ENCODE data around the gene IGFBP5. TPM values are rescaled to one million over a fixed set of nuclear protein-coding genes. Genes with fewer than 3 reads are reported as not detected.

The IGFBP5 gene
- total RNA-seq, 2 experiments from 2014 or later: not detected

DNA sequence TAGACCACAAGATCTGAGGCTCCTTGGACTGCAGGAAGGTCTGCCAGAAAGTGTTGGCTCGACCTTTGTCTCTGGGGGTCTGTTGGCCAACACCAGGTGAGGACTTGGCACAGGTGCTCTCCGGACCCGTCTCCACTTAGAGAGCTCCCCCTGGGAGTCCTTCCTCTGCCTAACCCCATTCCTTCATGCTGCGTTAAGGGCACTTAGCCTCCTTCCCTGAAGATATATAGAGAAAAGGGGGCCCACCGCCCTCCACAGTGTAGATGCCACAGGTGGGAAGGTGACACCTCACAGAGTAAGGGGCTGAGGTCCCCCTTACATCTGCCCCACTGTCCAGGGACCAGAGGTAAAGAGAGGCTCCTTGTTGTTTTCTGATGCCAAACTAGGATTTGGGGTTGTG lies 8.2 kb downstream of the IGFBP5 start:
- Histone ChIP-seq H3K4me2 (ENCODE audit: low read length) (no peak overlapping the region), H3K4me3 (ENCODE audit: low read depth, low read length, poor library complexity, severe bottlenecking) (no peak overlapping the region), H3K4me1 (ENCODE audit: insufficient read depth, low read length, poor library complexity, severe bottlenecking) (no peaks in the 10 kb centered on the region), H4K20me1 (ENCODE audit: insufficient read depth, low read length) (no peaks in the 10 kb centered on the region), H3K9me2 (ENCODE audit: insufficient read depth, low read length) (no peaks in the 10 kb centered on the region), H3K36me3 (ENCODE audit: insufficient read depth, low read length) (no peaks in the 10 kb centered on the region), H2AFZ (ENCODE audit: low read length) (no peak overlapping the region), H3K27ac (ENCODE audit: low read depth, low read length, poor library complexity, severe bottlenecking) (no peak overlapping the region), H3K79me2 (ENCODE audit: insufficient read depth, low read depth, low read length) (no peaks in the 10 kb centered on the region), H3K9me3 (ENCODE audit: low read length) (no peaks in the 10 kb centered on the region)
- no peak for DNase-seq (ENCODE audit: low spot score)
- ChIA-PET CTCF (ENCODE audit: unreplicated experiment) (no interaction called here), POLR2A (interaction anchor here (0.6 kb wide), 1 partner anchor 1709 kb away, joined by 3 read pairs; no protein-coding TSS in a partner anchor)
- intact Hi-C loops (cut with micrococcal nuclease; ENCODE audit: unreplicated experiment): no loop called here
- TF ChIP-seq EZH2phosphoT487 (IDR thresholded peaks at IDR 0.05; ENCODE audit: borderline replicate concordance, low read depth, low read length): no peak
- TF ChIP-seq, protein P1, sequence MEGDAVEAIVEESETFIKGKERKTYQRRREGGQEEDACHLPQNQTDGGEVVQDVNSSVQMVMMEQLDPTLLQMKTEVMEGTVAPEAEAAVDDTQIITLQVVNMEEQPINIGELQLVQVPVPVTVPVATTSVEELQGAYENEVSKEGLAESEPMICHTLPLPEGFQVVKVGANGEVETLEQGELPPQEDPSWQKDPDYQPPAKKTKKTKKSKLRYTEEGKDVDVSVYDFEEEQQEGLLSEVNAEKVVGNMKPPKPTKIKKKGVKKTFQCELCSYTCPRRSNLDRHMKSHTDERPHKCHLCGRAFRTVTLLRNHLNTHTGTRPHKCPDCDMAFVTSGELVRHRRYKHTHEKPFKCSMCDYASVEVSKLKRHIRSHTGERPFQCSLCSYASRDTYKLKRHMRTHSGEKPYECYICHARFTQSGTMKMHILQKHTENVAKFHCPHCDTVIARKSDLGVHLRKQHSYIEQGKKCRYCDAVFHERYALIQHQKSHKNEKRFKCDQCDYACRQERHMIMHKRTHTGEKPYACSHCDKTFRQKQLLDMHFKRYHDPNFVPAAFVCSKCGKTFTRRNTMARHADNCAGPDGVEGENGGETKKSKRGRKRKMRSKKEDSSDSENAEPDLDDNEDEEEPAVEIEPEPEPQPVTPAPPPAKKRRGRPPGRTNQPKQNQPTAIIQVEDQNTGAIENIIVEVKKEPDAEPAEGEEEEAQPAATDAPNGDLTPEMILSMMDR (conservative IDR thresholded peaks at IDR 0.05; ENCODE audit: low read length): no peak
- no TSS peak for BruUV-seq (replicated peaks)

DNA sequence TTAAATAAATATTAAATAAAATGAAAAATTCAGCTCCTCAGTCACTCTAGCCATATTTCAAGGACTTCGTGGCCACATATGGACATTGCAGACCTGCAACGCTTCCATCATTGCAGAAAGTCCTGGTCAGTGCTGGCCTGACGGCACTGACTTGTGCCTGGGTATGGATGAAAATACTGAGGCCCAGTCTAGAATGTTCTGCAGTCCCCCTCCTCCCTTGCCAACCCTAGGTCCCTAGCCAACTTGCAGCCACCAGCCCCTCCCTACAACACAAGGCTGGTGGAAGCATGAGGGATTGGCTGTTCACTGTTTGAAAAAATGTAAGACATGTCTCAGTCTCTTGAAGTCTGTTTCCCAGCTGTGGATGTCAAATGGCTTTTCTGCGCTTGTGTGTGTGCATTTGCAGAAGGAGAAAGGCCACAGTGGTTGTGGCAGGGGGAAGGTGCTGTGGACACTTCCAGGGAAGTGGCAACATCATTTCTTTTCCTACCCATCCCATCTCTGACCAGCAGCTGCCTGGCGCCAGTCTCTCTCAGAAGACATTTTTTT lies 9.9 kb downstream of the IGFBP5 start:
- no peak for DNase-seq (ENCODE audit: low spot score)
- CTCF ChIA-PET (ENCODE audit: unreplicated experiment): no interaction called here
- Histone ChIP-seq H2AFZ (ENCODE audit: low read length) (no peak overlapping the region), H3K4me2 (ENCODE audit: low read length) (no peak overlapping the region), H3K9me2 (ENCODE audit: insufficient read depth, low read length) (no peaks in the 10 kb centered on the region), H3K9me3 (ENCODE audit: low read length) (no peaks in the 10 kb centered on the region), H3K27ac (ENCODE audit: low read depth, low read length, poor library complexity, severe bottlenecking) (no peak overlapping the region), H4K20me1 (ENCODE audit: insufficient read depth, low read length) (no peaks in the 10 kb centered on the region), H3K4me3 (ENCODE audit: low read depth, low read length, poor library complexity, severe bottlenecking) (no peak overlapping the region), H3K36me3 (ENCODE audit: insufficient read depth, low read length) (no peaks in the 10 kb centered on the region), H3K4me1 (ENCODE audit: insufficient read depth, low read length, poor library complexity, severe bottlenecking) (no peaks in the 10 kb centered on the region), H3K79me2 (ENCODE audit: insufficient read depth, low read depth, low read length) (no peaks in the 10 kb centered on the region)
- POLR2A ChIA-PET: no interaction called here
- TF ChIP-seq EZH2phosphoT487 (IDR thresholded peaks at IDR 0.05; ENCODE audit: borderline replicate concordance, low read depth, low read length): no peak
- TF ChIP-seq, protein P1 (conservative IDR thresholded peaks at IDR 0.05; ENCODE audit: low read length): no peak
- no TSS peak for BruUV-seq (replicated peaks)
- intact Hi-C loops (cut with micrococcal nuclease; ENCODE audit: unreplicated experiment): no loop called here

DNA sequence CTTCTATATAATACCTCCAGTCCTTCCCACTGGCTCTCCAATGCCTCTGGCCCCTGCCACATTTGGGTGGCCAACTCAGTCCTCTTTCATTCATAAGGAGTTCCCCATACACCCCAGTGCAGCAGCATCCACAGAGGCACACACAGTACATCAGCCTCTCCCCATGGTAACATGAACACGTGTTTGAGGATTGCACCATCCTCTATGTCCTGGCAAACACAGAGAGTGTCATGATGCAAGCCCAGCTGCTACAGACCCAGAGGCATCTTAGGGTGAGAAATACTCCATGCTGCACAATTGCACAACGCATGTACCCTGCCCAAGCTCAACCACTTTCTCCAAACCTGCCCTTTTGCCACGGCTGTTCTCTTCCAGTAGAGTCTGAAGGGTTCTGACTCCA lies 11.5 kb downstream of the IGFBP5 start:
- BruUV-seq (replicated peaks): no TSS peak
- H3K4me2 ChIP-seq (ENCODE audit: low read length): no peak overlapping the region
- H3K9me2 ChIP-seq (ENCODE audit: insufficient read depth, low read length): no peaks in the 10 kb centered on the region
- DNase-seq (ENCODE audit: low spot score): no peak
- TF ChIP-seq EZH2phosphoT487 (IDR thresholded peaks at IDR 0.05; ENCODE audit: borderline replicate concordance, low read depth, low read length): no peak
- TF ChIP-seq, protein P1 (conservative IDR thresholded peaks at IDR 0.05; ENCODE audit: low read length): no peak
- no peaks in the 10 kb centered on the region for H4K20me1 ChIP-seq (ENCODE audit: insufficient read depth, low read length)
- no peak overlapping the region for H3K27ac ChIP-seq (ENCODE audit: low read depth, low read length, poor library complexity, severe bottlenecking)
- H3K4me3 ChIP-seq (ENCODE audit: low read depth, low read length, poor library complexity, severe bottlenecking): no peak overlapping the region
- intact Hi-C loops (cut with micrococcal nuclease; ENCODE audit: unreplicated experiment): loop anchor here (2.0 kb wide), 1 partner anchor 1029 kb away; no protein-coding TSS in a partner anchor
- H3K36me3 ChIP-seq (ENCODE audit: insufficient read depth, low read length): no peaks in the 10 kb centered on the region
- no peaks in the 10 kb centered on the region for H3K4me1 ChIP-seq (ENCODE audit: insufficient read depth, low read length, poor library complexity, severe bottlenecking)
- H3K9me3 ChIP-seq (ENCODE audit: low read length): no peaks in the 10 kb centered on the region
- ChIA-PET CTCF (ENCODE audit: unreplicated experiment) (no interaction called here), POLR2A (no interaction called here)
- no peaks in the 10 kb centered on the region for H3K79me2 ChIP-seq (ENCODE audit: insufficient read depth, low read depth, low read length)
- H2AFZ ChIP-seq (ENCODE audit: low read length): no peak overlapping the region
